ENCODE data around the gene HSD11B1. TPM values are rescaled to one million over a fixed set of nuclear protein-coding genes. Genes with fewer than 3 reads are reported as not detected.

HSD11B1 gene
- total and polyA plus RNA-seq, 2 donors (not counting 3 experiments of a cell fraction or from before 2014, with no cell fraction given): not detected

GRCh38 chr1:209756615-209757445, 52.2 kb downstream of the HSD11B1 start:
- Histone ChIP-seq H2AFZ (ENCODE audit: low read depth, low read length) (no peak overlapping the region), H3K27ac (ENCODE audit: insufficient read depth, low read depth, low read length) (no peak overlapping the region), H3K9me3 (replicated peaks; ENCODE audit: control insufficient read depth, insufficient read depth, low read length) (no peaks in the 10 kb centered on the region), H3K4me3 (replicated peaks in 1 of 3; ENCODE audit: insufficient read depth in 1 of 3, low read depth in 1 of 3, low read length in 3 of 3) (no peak overlapping the region), H3K4me2 (ENCODE audit: insufficient read depth, low read length) (no peak overlapping the region), H3K4me1 (ENCODE audit: control insufficient read depth, extremely low read depth, insufficient read depth, low read length) (no peaks in the 10 kb centered on the region), H4K20me1 (replicated peaks; ENCODE audit: control insufficient read depth, extremely low read depth, insufficient read depth, low read length) (no peaks in the 10 kb centered on the region), H3K9ac (replicated peaks; ENCODE audit: extremely low read depth, insufficient read depth, low read length) (no peak overlapping the region), H3K9me1 (replicated peaks; ENCODE audit: control insufficient read depth, extremely low read depth, insufficient read depth, low read length) (no peaks in the 10 kb centered on the region), H3K79me2 (ENCODE audit: control insufficient read depth, insufficient read depth, low read length) (no peaks in the 10 kb centered on the region), H3K36me3 (ENCODE audit: control insufficient read depth in 2 of 2, extremely low read depth in 1 of 2, insufficient read depth in 2 of 2, low read length in 2 of 2) (no peaks in the 10 kb centered on the region), H3K27me3 (ENCODE audit: control insufficient read depth in 2 of 2, insufficient read depth in 2 of 2, low read length in 2 of 2) (peaks cover 4 to 8% of the 10 kb centered on the region in 2 experiments)
- DNase-seq (ENCODE audit: low read depth, low spot score) (no peak), FAIRE-seq (peak; percentile 21)
- ChIA-PET CTCF (interaction anchor here (1.4 kb wide), 1 partner anchor 9 kb away, joined by 5 read pairs; no protein-coding TSS in a partner anchor), POLR2A (no interaction called here)
- dilution Hi-C loops (cut with MboI; ENCODE audit: extremely low pct_ligation_motif_present, low sequenced_read_pairs) (no loop called here), intact Hi-C loops (cut with micrococcal nuclease) (no loop called here)
- no TSS peak for BruUV-seq (replicated peaks)
- no peak for TF ChIP-seq FOS (IDR thresholded peaks at IDR 0.05; ENCODE audit: borderline replicate concordance, insufficient read depth, low read length)
- no peak for TF ChIP-seq GATA2 (IDR thresholded peaks at IDR 0.05; ENCODE audit: insufficient read depth, insufficient read length, low read depth, low read length)
- TF ChIP-seq MAX (IDR thresholded peaks at IDR 0.05; ENCODE audit: insufficient read depth, insufficient read length): no peak
- TF ChIP-seq POLR2AphosphoS5 (IDR thresholded peaks at IDR 0.05; ENCODE audit: insufficient read depth, low read depth, low read length): no peak
- TF ChIP-seq MYC (IDR thresholded peaks at IDR 0.05; ENCODE audit: low read depth, low read length): no peak
- no peak for TF ChIP-seq CTCF (IDR thresholded peaks at IDR 0.05; ENCODE audit: extremely low read depth in 1 of 2, insufficient read depth in 1 of 2, low read depth in 1 of 2, low read length in 2 of 2)
- TF ChIP-seq POLR2A (IDR thresholded peaks at IDR 0.05; ENCODE audit: low read depth, low read length): no peak
- no peak for TF ChIP-seq EZH2 (IDR thresholded peaks at IDR 0.05; ENCODE audit: borderline replicate concordance, low read depth, low read length, severe bottlenecking)
- no peak for TF ChIP-seq JUN (IDR thresholded peaks at IDR 0.05; ENCODE audit: borderline replicate concordance, insufficient read depth, insufficient read length, low read depth)

Data from endothelial cell of umbilical vein (primary cell).